ENCODE results near the gene C2CD3. TPM values are rescaled to one million over a fixed set of nuclear protein-coding genes. Genes with fewer than 3 reads are reported as not detected.
A peak's percentile ranks its signal among the peaks of the same experiment; 100 is the strongest.

Gene C2CD3
- total and polyA plus RNA-seq, 9 of the 15 experiments (the other 6 are each of a cell fraction or from before 2014, with no cell fraction given), result 4.4 to 20.2 (median 15.4) TPM

- TF ChIP-seq BACH1 (tag; IDR thresholded peaks at IDR 0.05) (no peak), HDAC1 (IDR thresholded peaks at IDR 0.05) (peak; percentile 52 to 90; a peak in 3 of 4 replicates), NCOR1 (IDR thresholded peaks at IDR 0.05) (peak; percentile 91), ZBED1 (IDR thresholded peaks at IDR 0.05) (no peak), ATF7 (IDR thresholded peaks at IDR 0.05) (peak; percentile 41; the same call in 1 of the 2 replicates), NFIC (IDR thresholded peaks at IDR 0.05) (peak; percentile 75), SNAPC5 (CRISPR knock-in tag; IDR thresholded peaks at IDR 0.05) (no peak), POLR2B (IDR thresholded peaks at IDR 0.05; ENCODE audit: low read depth, partially characterized antibody) (no peak), ZMIZ1 (IDR thresholded peaks at IDR 0.05; ENCODE audit: low read depth in 2 of 2, low read length in 2 of 2) (no peak), SRSF9 (IDR thresholded peaks at IDR 0.05; ENCODE audit: borderline replicate concordance, low read depth, low read length) (no peak), HOXB6 (CRISPR knock-in tag; IDR thresholded peaks at IDR 0.05; ENCODE audit: borderline replicate concordance) (no peak), SRF (CRISPR knock-in tag; IDR thresholded peaks at IDR 0.05) (no peak), ARID3B (CRISPR knock-in tag; IDR thresholded peaks at IDR 0.05; ENCODE audit: borderline replicate concordance) (no peak), FUS (optimal IDR thresholded peaks at IDR 0.05; ENCODE audit: low read depth, low read length) (no peak), ZNF408 (CRISPR knock-in tag; IDR thresholded peaks at IDR 0.05; ENCODE audit: low read depth) (no peak), PPARD (CRISPR knock-in tag; IDR thresholded peaks at IDR 0.05) (no peak), TCFL5 (CRISPR knock-in tag; conservative IDR thresholded peaks at IDR 0.05) (no peak), NFRKB (IDR thresholded peaks at IDR 0.05; ENCODE audit: low read depth) (no peak), ZNF431 (CRISPR knock-in tag; IDR thresholded peaks at IDR 0.05) (no peak), SUPT5H (IDR thresholded peaks at IDR 0.05) (no peak), MTA2 (IDR thresholded peaks at IDR 0.05; ENCODE audit: low read depth) (peak; percentile 74), CHCHD3 (CRISPR knock-in tag; IDR thresholded peaks at IDR 0.05) (no peak), ZNF830 (CRISPR knock-in tag; IDR thresholded peaks at IDR 0.05) (no peak), ARHGAP35 (IDR thresholded peaks at IDR 0.05; ENCODE audit: partially characterized antibody) (no peak)
These were observed 99.9 kb downstream of the C2CD3 start (continued) for GRCh38 chr11:74070723-74071492.
